Mesenteric fat pad (tissue), 1 donor: ENCODE data around the gene PRKCG. TPM values are rescaled to one million over a fixed set of nuclear protein-coding genes. Genes with fewer than 3 reads are reported as not detected.
"Not testable (repeated sequence)": the region's sequence is repeated elsewhere in the genome, so short reads cannot be mapped to it uniquely, and the experiment has no call there.

Source experiments
- DNase-seq: peaks from one replicate; pipeline ENCODE4 v3.0.0-alpha.2; 2020; ENCODE audit warnings: low spot score
- total RNA-seq: library from RNA; stranded (reverse); fragmentation: NEBNext Ultra II Directional; extraction: Animal tissue kit (Norgen Biotek cat#: 25700); gene quantifications from one replicate; pipeline ENCODE4 v1.2.1, GENCODE V29; 2021
- donor health status: DM: yes; HTN: yes; CAD: no.

The PRKCG gene
- total RNA-seq, 1 donor from 2014 or later: not detected

DNA sequence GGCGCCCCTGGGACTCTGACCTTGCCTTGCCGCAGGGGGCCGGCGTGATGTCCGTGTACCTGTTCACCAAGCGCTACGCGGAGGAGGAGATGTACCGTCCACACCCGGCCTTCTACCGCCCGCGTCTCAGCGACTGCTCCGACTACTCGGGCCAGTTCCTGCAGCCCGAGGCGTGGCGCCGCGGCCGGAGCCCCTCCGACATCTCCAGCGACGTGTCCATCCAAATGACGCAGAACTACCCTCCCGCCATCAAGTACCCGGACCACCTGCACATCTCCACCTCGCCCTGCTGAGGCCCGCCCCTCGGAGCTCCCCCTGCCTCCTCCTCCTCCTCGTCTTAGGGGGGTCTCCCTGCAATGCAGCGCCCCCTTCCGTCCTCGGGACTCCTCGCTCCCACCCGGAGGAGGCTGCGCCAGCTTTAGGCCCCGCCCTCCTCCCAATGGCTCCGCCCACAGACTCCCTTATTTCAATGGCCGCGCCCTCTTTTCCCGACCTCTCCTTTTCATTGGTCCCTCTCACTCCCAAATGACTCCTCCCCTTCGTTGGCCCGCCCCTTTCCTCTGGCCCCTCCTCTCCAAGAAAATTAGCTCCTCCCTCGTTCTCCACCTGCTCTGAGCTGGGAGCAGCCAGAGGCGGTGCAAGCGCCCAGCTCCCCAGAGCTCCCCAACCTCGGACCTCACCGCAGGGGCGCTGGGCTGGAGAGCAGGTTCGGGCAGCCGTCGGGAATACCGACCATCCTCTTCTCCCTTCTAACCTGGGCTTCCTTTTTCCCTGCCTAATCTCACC, 60.2 kb downstream of the PRKCG start:
- DNase-seq: no peak

DNA sequence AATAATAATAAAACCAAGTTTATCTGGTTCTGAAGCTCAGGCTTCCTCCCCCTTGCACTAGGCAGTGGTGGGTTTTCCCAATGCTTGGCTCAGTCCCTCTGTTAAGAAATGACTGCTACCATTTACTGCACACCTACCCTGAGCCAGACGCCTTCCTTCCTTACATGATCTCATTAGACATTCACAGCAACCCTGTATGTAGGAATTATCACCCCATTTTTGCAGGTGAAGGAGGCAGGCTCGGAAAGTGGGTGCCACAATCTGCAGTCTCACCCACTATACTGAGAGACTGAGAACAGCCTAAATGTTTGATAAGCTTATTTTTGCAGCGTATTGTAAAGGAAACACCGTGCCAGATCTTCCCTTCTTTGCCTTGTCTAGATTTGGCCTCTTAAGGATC, 62.4 kb downstream of the PRKCG start:
- no peak for DNase-seq

DNA sequence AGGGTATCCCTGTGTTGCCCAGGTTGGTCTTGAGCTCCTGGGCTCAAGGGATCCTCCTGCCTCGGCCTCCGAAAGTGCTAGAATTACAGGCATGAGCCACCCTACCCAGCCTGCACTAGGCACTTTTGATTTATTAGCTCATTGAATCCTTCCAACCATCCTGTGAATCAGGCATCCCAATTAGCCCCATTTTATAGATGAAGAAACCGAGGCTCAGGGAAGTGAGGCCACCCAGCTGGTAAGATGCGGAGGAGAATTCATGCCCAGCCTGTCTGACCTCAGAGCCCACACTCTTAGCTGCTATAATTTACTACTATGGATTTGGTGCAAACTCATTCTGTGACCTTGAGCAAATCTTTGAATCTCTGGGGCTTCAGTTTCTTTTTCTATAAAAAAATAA, 62.9 kb downstream of the PRKCG start:
- DNase-seq: no peak

DNA sequence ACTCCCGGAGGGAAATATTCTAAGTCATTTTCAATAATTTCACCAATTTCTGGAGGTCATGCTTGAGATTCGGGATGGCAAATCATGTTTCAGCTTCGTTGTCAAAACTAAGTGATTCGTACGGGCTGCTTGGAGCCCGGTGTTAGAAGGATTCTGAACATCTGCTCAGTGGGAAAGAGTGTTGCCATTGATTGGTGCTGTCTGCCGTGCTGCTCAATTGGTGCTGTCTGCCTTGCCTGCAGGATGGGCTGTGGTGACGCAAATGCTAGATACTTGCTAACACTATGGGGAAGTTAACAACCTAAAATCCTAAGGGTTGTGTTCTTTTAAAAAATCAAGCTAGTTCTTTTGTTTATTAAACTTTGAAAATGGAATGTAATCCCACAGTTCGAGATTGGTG, 63.4 kb downstream of the PRKCG start:
- DNase-seq: no peak

DNA sequence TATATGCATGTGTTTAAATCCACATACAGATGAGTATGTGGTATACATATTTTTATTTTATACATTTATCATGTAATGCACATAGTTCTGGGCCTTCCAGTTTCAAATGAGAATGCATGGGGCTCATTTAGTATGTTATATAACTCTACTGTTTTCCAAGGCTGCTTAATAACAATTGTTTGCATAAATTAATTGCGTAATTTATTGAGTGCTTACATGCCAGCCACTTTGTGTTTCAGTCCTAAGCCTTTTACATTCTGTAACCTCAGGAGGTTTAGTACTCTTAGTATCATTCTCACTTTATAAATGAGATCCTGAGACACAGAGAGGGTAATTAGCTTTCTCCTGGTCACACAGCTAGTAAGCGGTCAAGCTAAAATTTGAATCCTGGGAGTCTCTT, 64.0 kb downstream of the PRKCG start:
- no peak for DNase-seq

DNA sequence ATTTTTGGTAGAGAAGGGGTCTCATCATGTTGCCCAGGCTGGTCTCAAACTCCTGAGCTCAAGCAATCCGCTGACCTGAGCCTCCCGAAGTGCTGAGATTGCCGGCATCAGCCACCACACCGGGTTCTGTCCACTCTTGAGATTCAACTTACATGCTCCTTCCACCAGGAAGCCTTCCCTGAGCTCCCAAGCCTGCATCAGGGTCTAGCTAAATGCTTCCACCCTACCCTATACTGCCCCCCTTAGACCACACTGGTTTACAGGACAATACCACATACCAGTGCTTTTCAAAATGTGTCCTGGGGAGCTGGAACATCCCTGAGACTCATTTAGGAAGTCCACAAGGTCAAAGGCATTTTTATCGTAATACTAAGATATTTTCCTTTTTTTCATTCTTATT, 65.6 kb downstream of the PRKCG start:
- DNase-seq: no peak

DNA sequence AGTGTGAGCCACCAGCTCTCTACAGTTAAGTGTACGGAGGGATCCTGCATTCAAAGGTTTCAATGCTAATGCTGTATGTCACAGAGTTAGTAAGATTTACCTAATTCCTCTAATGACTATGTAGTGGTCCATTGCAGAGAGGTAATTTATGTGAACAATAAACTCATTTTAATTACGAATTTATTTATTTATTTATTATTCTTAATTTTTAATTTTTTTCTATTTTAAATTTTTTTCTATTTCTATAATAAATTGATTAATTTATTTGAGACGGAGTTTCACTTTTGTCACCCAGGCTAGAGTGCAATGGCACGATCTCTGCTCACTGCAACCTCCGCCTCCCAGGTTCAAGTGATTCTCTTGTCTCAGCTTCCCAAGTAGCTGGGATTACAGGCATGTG, 66.6 kb downstream of the PRKCG start:
- not testable (repeated sequence) for DNase-seq

DNA sequence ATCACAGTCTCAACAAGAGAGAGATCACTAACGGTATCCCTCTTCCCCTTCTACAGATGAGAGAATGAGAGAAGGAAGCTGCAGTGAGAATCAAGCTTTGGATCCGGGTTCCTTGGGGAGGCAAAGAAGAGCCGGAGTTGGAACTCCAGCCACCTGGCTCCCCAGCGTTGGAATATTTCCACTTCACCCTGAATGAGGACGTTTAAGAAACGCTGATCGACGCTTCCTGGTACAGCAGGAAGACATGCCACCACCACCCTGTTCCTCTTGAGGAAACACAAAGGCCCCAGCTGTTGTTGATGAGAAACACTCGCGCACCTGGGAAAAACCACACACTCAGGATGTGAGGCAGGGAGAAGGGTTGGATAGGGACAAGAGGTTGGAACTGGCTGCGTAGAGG, 69.4 kb downstream of the PRKCG start:
- DNase-seq: no peak

DNA sequence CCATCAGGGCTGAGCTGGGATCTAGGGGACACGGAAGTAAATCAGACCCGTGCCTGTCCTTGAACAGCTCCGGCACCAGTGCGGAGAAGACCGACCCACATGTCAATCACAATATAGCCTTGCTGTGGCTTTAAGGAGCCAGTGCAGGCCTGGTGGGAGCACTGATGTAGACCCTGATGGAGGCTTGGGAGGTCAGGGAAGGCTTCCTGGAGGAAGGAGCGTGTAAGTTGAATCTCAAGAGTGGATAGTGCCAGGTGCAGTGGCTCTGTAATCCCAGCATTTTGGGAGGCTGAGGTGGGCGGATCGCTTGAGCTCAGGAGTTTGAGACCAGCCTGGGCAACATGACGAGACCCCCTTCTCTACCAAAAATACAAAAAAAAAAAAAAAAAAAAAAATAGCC, 70.0 kb downstream of the PRKCG start:
- no peak for DNase-seq

DNA sequence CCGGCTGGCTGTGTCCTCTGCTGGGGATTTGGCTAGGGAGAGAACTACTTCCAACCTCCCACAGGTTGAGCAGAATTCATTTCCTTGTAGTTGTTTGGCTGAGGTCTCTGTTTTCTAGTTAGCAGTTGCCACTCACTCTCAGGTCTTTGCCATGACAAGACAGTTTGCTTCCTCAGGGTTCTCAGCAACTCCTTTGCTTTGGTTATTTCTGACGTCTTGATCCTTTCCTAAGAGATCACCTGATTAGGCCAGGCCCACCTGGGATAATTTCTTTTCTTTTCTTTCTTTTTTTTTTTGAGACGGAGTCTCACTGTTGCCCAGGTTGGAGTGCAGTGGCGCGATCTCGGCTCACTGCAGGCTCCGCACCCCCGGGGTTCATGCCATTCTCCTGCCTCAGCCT, 71.4 kb downstream of the PRKCG start:
- no peak for DNase-seq

Other genes starting within 250 kb of the PRKCG start
- 4.4 TPM for gene NLRP12, start 57.9 kb upstream of the PRKCG start, total RNA-seq
- gene MYADM, start 14.3 kb upstream of the PRKCG start, total RNA-seq: 270 TPM
- gene CACNG7, start 27.1 kb downstream of the PRKCG start, total RNA-seq: not detected
- not detected for gene CACNG8, start 80.7 kb downstream of the PRKCG start, total RNA-seq
- not detected for gene CACNG6, start 109.4 kb downstream of the PRKCG start, total RNA-seq
- not detected for gene VSTM1, start 181.7 kb downstream of the PRKCG start, total RNA-seq
- not detected for gene TARM1, start 199.2 kb downstream of the PRKCG start, total RNA-seq
- gene OSCAR, start 218.6 kb downstream of the PRKCG start, total RNA-seq: 6.6 TPM
- gene NDUFA3, start 220.7 kb downstream of the PRKCG start, total RNA-seq: 113 TPM
- gene TFPT, start 233.5 kb downstream of the PRKCG start, total RNA-seq: 16.7 TPM
- gene PRPF31, start 233.6 kb downstream of the PRKCG start, total RNA-seq: 45.5 TPM